ENCODE data around the gene MEGF6.

Gene MEGF6

GRCh38 chr1:3564921-3565831, 46.1 kb downstream of the MEGF6 start:
- Mint-ChIP-seq H3K4me1 (ENCODE audit: low read depth) (no peaks in the 10 kb centered on the region), H3K27me3 (no peaks in the 10 kb centered on the region), H3K4me3 (no peak overlapping the region), H3K27ac (no peak overlapping the region), H3K36me3 (ENCODE audit: low read depth) (no peaks in the 10 kb centered on the region), H3K9me3 (no peaks in the 10 kb centered on the region)
- intact Hi-C loops (cut with micrococcal nuclease), result loop anchor here (1.0 kb wide), 1 partner anchor 54 kb away; no protein-coding TSS in a partner anchor

GRCh38 chr1:3563610-3564009, 47.7 kb downstream of the MEGF6 start:
- intact Hi-C loops (cut with micrococcal nuclease), result no loop called here
- H3K4me1 Mint-ChIP-seq (ENCODE audit: low read depth), result no peaks in the 10 kb centered on the region

GRCh38 chr1:3563125-3563524, 48.2 kb downstream of the MEGF6 start:
- no peaks in the 10 kb centered on the region for H3K36me3 Mint-ChIP-seq (ENCODE audit: low read depth)
- no peaks in the 10 kb centered on the region for H3K4me1 Mint-ChIP-seq (ENCODE audit: low read depth)
- no peaks in the 10 kb centered on the region for H3K27me3 Mint-ChIP-seq
- intact Hi-C loops (cut with micrococcal nuclease), result no loop called here
- no peak overlapping the region for H3K4me3 Mint-ChIP-seq
- H3K27ac Mint-ChIP-seq, result no peak overlapping the region
- peaks cover 4% of the 10 kb centered on the region for H3K9me3 Mint-ChIP-seq

More at GRCh38 chr1:3563610-3564009, 47.7 kb downstream of the MEGF6 start:
- H3K9me3 Mint-ChIP-seq, result no peaks in the 10 kb centered on the region
- no peak overlapping the region for H3K27ac Mint-ChIP-seq
- H3K4me3 Mint-ChIP-seq, result no peak overlapping the region
- no peaks in the 10 kb centered on the region for H3K27me3 Mint-ChIP-seq
- no peaks in the 10 kb centered on the region for H3K36me3 Mint-ChIP-seq (ENCODE audit: low read depth)

GRCh38 chr1:3562712-3563111, 48.6 kb downstream of the MEGF6 start:
- Mint-ChIP-seq H3K4me3 (no peak overlapping the region), H3K9me3 (peaks cover 6% of the 10 kb centered on the region), H3K27me3 (no peaks in the 10 kb centered on the region), H3K36me3 (ENCODE audit: low read depth) (no peaks in the 10 kb centered on the region), H3K4me1 (ENCODE audit: low read depth) (no peaks in the 10 kb centered on the region), H3K27ac (no peak overlapping the region)
- intact Hi-C loops (cut with micrococcal nuclease), result no loop called here

GRCh38 chr1:3561702-3562101, 49.6 kb downstream of the MEGF6 start:
- no peak overlapping the region for H3K4me3 Mint-ChIP-seq
- no peak overlapping the region for H3K27ac Mint-ChIP-seq
- H3K9me3 Mint-ChIP-seq, result peaks cover 6% of the 10 kb centered on the region
- no peaks in the 10 kb centered on the region for H3K27me3 Mint-ChIP-seq
- H3K4me1 Mint-ChIP-seq (ENCODE audit: low read depth), result no peaks in the 10 kb centered on the region
- intact Hi-C loops (cut with micrococcal nuclease), result no loop called here
- no peaks in the 10 kb centered on the region for H3K36me3 Mint-ChIP-seq (ENCODE audit: low read depth)

GRCh38 chr1:3560981-3561380, 50.3 kb downstream of the MEGF6 start:
- Mint-ChIP-seq H3K9me3 (peaks cover 6% of the 10 kb centered on the region), H3K27me3 (no peaks in the 10 kb centered on the region), H3K4me3 (no peak overlapping the region), H3K4me1 (ENCODE audit: low read depth) (no peaks in the 10 kb centered on the region), H3K36me3 (ENCODE audit: low read depth) (no peaks in the 10 kb centered on the region), H3K27ac (no peak overlapping the region)
- intact Hi-C loops (cut with micrococcal nuclease), result no loop called here

- H3K9me3 Mint-ChIP-seq, result peaks cover 6% of the 10 kb centered on the region
- H3K4me3 Mint-ChIP-seq, result no peak overlapping the region
- no peaks in the 10 kb centered on the region for H3K4me1 Mint-ChIP-seq (ENCODE audit: low read depth)
- no peaks in the 10 kb centered on the region for H3K36me3 Mint-ChIP-seq (ENCODE audit: low read depth)
- no peaks in the 10 kb centered on the region for H3K27me3 Mint-ChIP-seq
- intact Hi-C loops (cut with micrococcal nuclease), result no loop called here
- no peak overlapping the region for H3K27ac Mint-ChIP-seq
Observed at GRCh38 chr1:3560251-3560871, 50.9 kb downstream of the MEGF6 start.

GRCh38 chr1:3558036-3558726, 53.1 kb downstream of the MEGF6 start:
- Mint-ChIP-seq H3K27me3 (no peaks in the 10 kb centered on the region), H3K36me3 (ENCODE audit: low read depth) (no peaks in the 10 kb centered on the region), H3K4me3 (no peak overlapping the region), H3K27ac (no peak overlapping the region), H3K9me3 (peaks cover 6% of the 10 kb centered on the region), H3K4me1 (ENCODE audit: low read depth) (no peaks in the 10 kb centered on the region)
- intact Hi-C loops (cut with micrococcal nuclease), result no loop called here

- Mint-ChIP-seq H3K4me1 (ENCODE audit: low read depth) (no peaks in the 10 kb centered on the region), H3K9me3 (peaks cover 6% of the 10 kb centered on the region), H3K27ac (no peak overlapping the region), H3K4me3 (no peak overlapping the region), H3K36me3 (ENCODE audit: low read depth) (no peaks in the 10 kb centered on the region), H3K27me3 (no peaks in the 10 kb centered on the region)
- intact Hi-C loops (cut with micrococcal nuclease), result no loop called here
Observed at GRCh38 chr1:3557366-3557765, 53.9 kb downstream of the MEGF6 start.

- no peaks in the 10 kb centered on the region for H3K36me3 Mint-ChIP-seq (ENCODE audit: low read depth)
Observed at GRCh38 chr1:3556336-3556735, 55.0 kb downstream of the MEGF6 start.

GRCh38 chr1:3555131-3555920, 56.0 kb downstream of the MEGF6 start:
- H3K27ac Mint-ChIP-seq, result no peak overlapping the region
- H3K4me1 Mint-ChIP-seq (ENCODE audit: low read depth), result no peaks in the 10 kb centered on the region
- no peaks in the 10 kb centered on the region for H3K36me3 Mint-ChIP-seq (ENCODE audit: low read depth)
- peaks cover 6% of the 10 kb centered on the region for H3K9me3 Mint-ChIP-seq
- intact Hi-C loops (cut with micrococcal nuclease), result no loop called here
- no peaks in the 10 kb centered on the region for H3K27me3 Mint-ChIP-seq
- no peak overlapping the region for H3K4me3 Mint-ChIP-seq

More at GRCh38 chr1:3556336-3556735, 55.0 kb downstream of the MEGF6 start:
- no peak overlapping the region for H3K27ac Mint-ChIP-seq
- intact Hi-C loops (cut with micrococcal nuclease), result no loop called here
- no peak overlapping the region for H3K4me3 Mint-ChIP-seq
- H3K27me3 Mint-ChIP-seq, result no peaks in the 10 kb centered on the region
- H3K4me1 Mint-ChIP-seq (ENCODE audit: low read depth), result no peaks in the 10 kb centered on the region
- peaks cover 6% of the 10 kb centered on the region for H3K9me3 Mint-ChIP-seq

- Mint-ChIP-seq H3K27me3 (no peaks in the 10 kb centered on the region), H3K9me3 (peaks cover 6% of the 10 kb centered on the region), H3K4me1 (ENCODE audit: low read depth) (no peaks in the 10 kb centered on the region), H3K36me3 (ENCODE audit: low read depth) (no peaks in the 10 kb centered on the region), H3K4me3 (no peak overlapping the region), H3K27ac (no peak overlapping the region)
- intact Hi-C loops (cut with micrococcal nuclease), result no loop called here
Observed at GRCh38 chr1:3553940-3554223, 57.4 kb downstream of the MEGF6 start.

GRCh38 chr1:3553166-3553939, 58.0 kb downstream of the MEGF6 start:
- intact Hi-C loops (cut with micrococcal nuclease), result no loop called here
- H3K9me3 Mint-ChIP-seq, result peaks cover 4% of the 10 kb centered on the region
- no peaks in the 10 kb centered on the region for H3K36me3 Mint-ChIP-seq (ENCODE audit: low read depth)
- H3K27ac Mint-ChIP-seq, result no peak overlapping the region
- no peaks in the 10 kb centered on the region for H3K4me1 Mint-ChIP-seq (ENCODE audit: low read depth)
- no peak overlapping the region for H3K4me3 Mint-ChIP-seq
- H3K27me3 Mint-ChIP-seq, result no peaks in the 10 kb centered on the region
